Neutrophil (primary cell): ENCODE data around the gene ENTPD1.
A peak's percentile ranks its signal among the peaks of the same experiment; 100 is the strongest.

Source experiments
- H3K27ac ChIP-seq: fragments of 200-600 bp; sonication (generic); 2 replicates; pipeline ENCODE4 v1.5.1; 2016; ENCODE audit warnings: mild to moderate bottlenecking, moderate library complexity
- H3K27me3 ChIP-seq: fragments of 200-600 bp; sonication (generic); 2 replicates; pipeline ENCODE4 v1.6.0; 2016; ENCODE audit warnings: mild to moderate bottlenecking
- H3K36me3 ChIP-seq: fragments of 200-600 bp; sonication (generic); 2 replicates; pipeline ENCODE4 v1.5.1; 2017
- H3K4me1 ChIP-seq, 2 experiments: fragments of 200-600 bp in 1 of 2; sonication (generic) in 1 of 2; 1 replicate in 1 of 2; 2 replicates in 1 of 2; pipeline versions ENCODE4 v1.5.1 to v1.6.1; 2013 to 2016; ENCODE audit warnings: low read depth in 1 of 2, low read length in 1 of 2, mild to moderate bottlenecking in 1 of 2, moderate library complexity in 1 of 2; ENCODE audit not compliant: control insufficient read depth in 1 of 2, insufficient read depth in 1 of 2
- H3K4me3 ChIP-seq, 2 experiments: fragments of 200-600 bp in 1 of 2; sonication (generic) in 1 of 2; 1 replicate in 1 of 2; 2 replicates in 1 of 2; pipeline ENCODE4 v1.5.1; 2013 to 2016; ENCODE audit warnings: low read depth in 1 of 2, low read length in 1 of 2, mild to moderate bottlenecking in 1 of 2, moderate library complexity in 1 of 2
- H3K9me3 ChIP-seq: fragments of 200-600 bp; sonication (generic); 2 replicates; pipeline ENCODE4 v1.5.1; 2016
- CTCF ChIP-seq: fragments of 200-600 bp; sonication (generic); IDR thresholded peaks from 2 replicates; pipeline ENCODE4 v1.5.1; 2016; ENCODE audit warnings: antibody characterized with exemption

The ENTPD1 gene

GRCh38 chr10:95848841-95849240 lies 92.9 kb downstream of the ENTPD1 start:
- H3K27me3 ChIP-seq, result no peaks in the 10 kb centered on the region
- H3K36me3 ChIP-seq, result peaks cover 71% of the 10 kb centered on the region
- H3K9me3 ChIP-seq, result no peaks in the 10 kb centered on the region
- H3K4me3 ChIP-seq, result no peak overlapping the region
- H3K27ac ChIP-seq, result no peak overlapping the region
- TF ChIP-seq CTCF, result no peak
- H3K4me1 ChIP-seq, result no peaks in the 10 kb centered on the region

- no peak for TF ChIP-seq CTCF
- Histone ChIP-seq H3K27me3 (no peaks in the 10 kb centered on the region), H3K9me3 (no peaks in the 10 kb centered on the region), H3K27ac (peak overlapping the region; percentile 44), H3K36me3 (peaks cover 51% of the 10 kb centered on the region), H3K4me1 (no peaks in the 10 kb centered on the region), H3K4me3 (no peak overlapping the region)
These were observed 94.8 kb downstream of the ENTPD1 start for GRCh38 chr10:95850791-95851190.

GRCh38 chr10:95860166-95860940 lies 104.4 kb downstream of the ENTPD1 start:
- TF ChIP-seq CTCF, result no peak
- no peaks in the 10 kb centered on the region for H3K27me3 ChIP-seq
- H3K4me3 ChIP-seq, result no peak overlapping the region
- H3K36me3 ChIP-seq, result peaks cover 87% of the 10 kb centered on the region
- no peak overlapping the region for H3K27ac ChIP-seq
- H3K4me1 ChIP-seq, result no peaks in the 10 kb centered on the region
- H3K9me3 ChIP-seq, result no peaks in the 10 kb centered on the region

GRCh38 chr10:95861386-95861785 lies 105.4 kb downstream of the ENTPD1 start:
- H3K27ac ChIP-seq, result no peak overlapping the region
- H3K4me3 ChIP-seq, result no peak overlapping the region
- H3K36me3 ChIP-seq, result peaks cover 92% of the 10 kb centered on the region
- TF ChIP-seq CTCF, result no peak
- no peaks in the 10 kb centered on the region for H3K9me3 ChIP-seq
- no peaks in the 10 kb centered on the region for H3K27me3 ChIP-seq
- no peaks in the 10 kb centered on the region for H3K4me1 ChIP-seq

- H3K27me3 ChIP-seq, result no peaks in the 10 kb centered on the region
- H3K36me3 ChIP-seq, result peaks cover 97% of the 10 kb centered on the region
- H3K4me3 ChIP-seq, result no peak overlapping the region
- H3K9me3 ChIP-seq, result no peaks in the 10 kb centered on the region
- H3K27ac ChIP-seq, result peak overlapping the region; percentile 65
- TF ChIP-seq CTCF, result no peak
- no peaks in the 10 kb centered on the region for H3K4me1 ChIP-seq
These were observed 109.2 kb downstream of the ENTPD1 start for GRCh38 chr10:95864906-95865813.
